ENCODE data around the gene NSD2.

Gene NSD2

DNA sequence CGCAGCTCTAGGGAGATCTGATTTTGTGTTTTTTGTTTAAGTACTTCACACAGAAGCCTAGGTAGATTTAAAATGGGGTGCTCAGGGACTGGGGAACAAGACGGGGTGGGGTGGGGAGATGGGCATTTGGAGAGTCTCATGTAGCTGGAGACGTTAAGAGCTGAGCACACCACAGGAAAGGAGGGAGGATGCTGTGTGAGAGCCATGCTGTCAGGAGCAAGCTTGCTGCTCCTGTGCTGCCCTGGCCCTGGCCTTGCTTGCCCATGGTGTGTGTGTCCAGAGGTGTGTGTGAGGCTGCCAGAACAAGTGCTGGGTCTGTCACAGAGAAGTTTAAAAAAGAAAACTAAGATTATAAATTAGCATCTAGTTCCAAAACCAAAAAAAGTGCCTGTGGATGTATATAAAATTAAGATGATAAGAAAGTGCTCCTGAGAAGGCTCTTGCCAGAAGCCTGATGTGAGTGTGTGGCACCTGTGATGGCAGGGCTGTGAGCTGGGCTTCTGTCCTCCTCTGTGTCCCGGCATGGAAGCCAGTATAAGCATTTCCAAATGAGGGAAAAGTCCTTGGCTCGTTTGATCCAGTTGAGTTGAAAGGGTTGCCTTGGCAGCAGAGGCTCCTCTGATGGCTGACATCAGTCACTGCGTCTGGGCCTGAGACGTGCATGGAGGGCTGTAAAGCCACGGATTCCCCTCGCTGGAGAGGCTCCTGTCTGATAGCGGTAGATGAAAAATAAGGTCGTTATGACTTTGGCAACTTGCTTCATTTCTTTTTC lies 74.1 kb downstream of the NSD2 start:
- Histone ChIP-seq H3K4me2 (ENCODE audit: low read length) (no peak overlapping the region), H3K4me1 (no peaks in the 10 kb centered on the region), H3K9ac (no peak overlapping the region), H3K27ac (no peak overlapping the region), H3K79me2 (no peaks in the 10 kb centered on the region), H2AFZ (no peak overlapping the region), H3K9me3 (ENCODE audit: control insufficient read depth, low read length) (no peaks in the 10 kb centered on the region), H3K4me3 (ENCODE audit: low read depth, low read length) (no peak overlapping the region), H3K36me3 (ENCODE audit: control insufficient read depth, insufficient read depth, low read length) (no peaks in the 10 kb centered on the region), H3K27me3 (ENCODE audit: control insufficient read depth, insufficient read depth, low read length) (no peaks in the 10 kb centered on the region)
- TF ChIP-seq, protein P1, sequence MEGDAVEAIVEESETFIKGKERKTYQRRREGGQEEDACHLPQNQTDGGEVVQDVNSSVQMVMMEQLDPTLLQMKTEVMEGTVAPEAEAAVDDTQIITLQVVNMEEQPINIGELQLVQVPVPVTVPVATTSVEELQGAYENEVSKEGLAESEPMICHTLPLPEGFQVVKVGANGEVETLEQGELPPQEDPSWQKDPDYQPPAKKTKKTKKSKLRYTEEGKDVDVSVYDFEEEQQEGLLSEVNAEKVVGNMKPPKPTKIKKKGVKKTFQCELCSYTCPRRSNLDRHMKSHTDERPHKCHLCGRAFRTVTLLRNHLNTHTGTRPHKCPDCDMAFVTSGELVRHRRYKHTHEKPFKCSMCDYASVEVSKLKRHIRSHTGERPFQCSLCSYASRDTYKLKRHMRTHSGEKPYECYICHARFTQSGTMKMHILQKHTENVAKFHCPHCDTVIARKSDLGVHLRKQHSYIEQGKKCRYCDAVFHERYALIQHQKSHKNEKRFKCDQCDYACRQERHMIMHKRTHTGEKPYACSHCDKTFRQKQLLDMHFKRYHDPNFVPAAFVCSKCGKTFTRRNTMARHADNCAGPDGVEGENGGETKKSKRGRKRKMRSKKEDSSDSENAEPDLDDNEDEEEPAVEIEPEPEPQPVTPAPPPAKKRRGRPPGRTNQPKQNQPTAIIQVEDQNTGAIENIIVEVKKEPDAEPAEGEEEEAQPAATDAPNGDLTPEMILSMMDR (IDR thresholded peaks at IDR 0.05) = no peak

DNA sequence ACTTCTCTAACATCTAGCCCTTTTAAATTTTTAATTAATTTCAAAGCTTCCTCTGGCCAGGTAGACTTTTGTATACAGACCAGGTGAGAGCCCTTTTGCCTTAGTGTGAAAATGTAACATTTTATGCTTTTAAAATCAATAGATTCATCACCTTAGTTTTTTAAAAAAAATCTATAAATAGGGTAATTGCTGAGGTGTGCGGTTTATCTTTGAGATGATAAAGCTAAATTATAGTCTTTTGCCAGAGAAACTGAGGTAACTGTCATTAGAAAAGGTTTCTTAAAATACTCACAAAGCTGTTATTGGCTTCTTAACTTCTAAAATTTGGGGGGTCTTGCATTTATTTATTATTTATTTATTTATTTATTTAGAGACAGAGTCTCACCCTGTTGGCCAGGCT lies 74.7 kb downstream of the NSD2 start:
- no peaks in the 10 kb centered on the region for H3K36me3 ChIP-seq (ENCODE audit: control insufficient read depth, insufficient read depth, low read length)
- H3K27me3 ChIP-seq (ENCODE audit: control insufficient read depth, insufficient read depth, low read length) = no peaks in the 10 kb centered on the region
- no peaks in the 10 kb centered on the region for H3K9me3 ChIP-seq (ENCODE audit: control insufficient read depth, low read length)
- H3K4me3 ChIP-seq (ENCODE audit: low read depth, low read length) = no peak overlapping the region
- H3K9ac ChIP-seq = no peak overlapping the region
- H3K4me2 ChIP-seq (ENCODE audit: low read length) = no peak overlapping the region
- H3K4me1 ChIP-seq = no peaks in the 10 kb centered on the region
- TF ChIP-seq, protein P1 (IDR thresholded peaks at IDR 0.05) = no peak
- no peak overlapping the region for H2AFZ ChIP-seq
- no peak overlapping the region for H3K27ac ChIP-seq
- H3K79me2 ChIP-seq = no peaks in the 10 kb centered on the region

DNA sequence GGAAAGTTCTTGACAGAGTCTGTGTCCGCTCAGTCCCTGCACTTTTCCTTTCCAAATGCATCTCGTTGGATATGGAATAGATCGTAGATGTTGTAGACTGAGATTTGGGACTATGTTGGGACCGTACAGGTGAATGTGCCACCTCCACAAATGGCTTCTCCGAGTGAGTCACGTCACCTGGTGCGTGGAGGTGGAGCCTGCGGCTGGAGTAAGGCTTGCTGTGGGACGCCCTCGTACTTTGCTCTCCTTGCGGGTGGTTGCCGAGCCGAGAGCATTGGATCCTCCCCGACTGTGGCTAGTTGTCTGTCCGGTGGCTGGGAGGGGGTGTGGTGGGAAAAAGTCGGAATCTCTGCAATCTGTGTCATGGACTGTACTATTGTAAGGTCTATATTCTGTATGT lies 77.0 kb downstream of the NSD2 start:
- Histone ChIP-seq H3K79me2 (no peaks in the 10 kb centered on the region), H3K4me3 (ENCODE audit: low read depth, low read length) (no peak overlapping the region), H3K9ac (no peak overlapping the region), H3K4me2 (ENCODE audit: low read length) (no peak overlapping the region), H3K4me1 (no peaks in the 10 kb centered on the region), H3K27ac (no peak overlapping the region), H3K27me3 (ENCODE audit: control insufficient read depth, insufficient read depth, low read length) (no peaks in the 10 kb centered on the region), H3K9me3 (ENCODE audit: control insufficient read depth, low read length) (no peaks in the 10 kb centered on the region), H2AFZ (no peak overlapping the region), H3K36me3 (ENCODE audit: control insufficient read depth, insufficient read depth, low read length) (no peaks in the 10 kb centered on the region)
- TF ChIP-seq, protein P1 (IDR thresholded peaks at IDR 0.05) = no peak

DNA sequence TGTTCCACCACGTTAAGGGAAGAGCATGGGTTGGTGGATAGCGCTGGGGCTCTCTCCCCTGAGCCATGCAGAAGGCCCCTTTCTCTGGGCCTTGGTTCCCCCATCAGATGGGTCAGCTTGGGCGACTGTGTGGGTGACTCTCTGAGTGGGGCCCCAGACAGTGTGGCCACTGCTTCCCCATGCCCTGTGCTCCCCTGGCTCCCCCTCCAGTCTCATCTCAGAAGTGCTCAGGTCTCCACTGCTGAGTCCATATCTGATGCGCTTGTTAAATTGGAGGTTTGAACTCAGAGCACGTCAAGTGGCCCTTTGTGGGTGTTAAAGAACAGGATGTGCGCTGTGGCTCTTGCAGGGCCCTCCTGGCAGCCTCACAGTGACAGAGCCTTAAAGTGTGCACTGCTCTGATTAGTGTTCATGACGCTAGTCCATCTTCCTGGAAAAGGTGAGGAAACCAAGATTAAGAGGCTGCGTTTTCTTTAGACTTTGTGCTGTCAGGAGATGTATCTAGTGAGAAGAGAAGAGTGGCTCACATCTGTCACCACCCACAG lies 77.8 kb downstream of the NSD2 start:
- Histone ChIP-seq H3K9ac (no peak overlapping the region), H3K9me3 (ENCODE audit: control insufficient read depth, low read length) (no peaks in the 10 kb centered on the region), H3K79me2 (no peaks in the 10 kb centered on the region), H3K4me2 (ENCODE audit: low read length) (no peak overlapping the region), H3K4me1 (no peaks in the 10 kb centered on the region), H3K4me3 (ENCODE audit: low read depth, low read length) (no peak overlapping the region), H3K36me3 (ENCODE audit: control insufficient read depth, insufficient read depth, low read length) (no peaks in the 10 kb centered on the region), H2AFZ (no peak overlapping the region), H3K27ac (no peak overlapping the region), H3K27me3 (ENCODE audit: control insufficient read depth, insufficient read depth, low read length) (no peaks in the 10 kb centered on the region)
- TF ChIP-seq, protein P1 (IDR thresholded peaks at IDR 0.05) = no peak

DNA sequence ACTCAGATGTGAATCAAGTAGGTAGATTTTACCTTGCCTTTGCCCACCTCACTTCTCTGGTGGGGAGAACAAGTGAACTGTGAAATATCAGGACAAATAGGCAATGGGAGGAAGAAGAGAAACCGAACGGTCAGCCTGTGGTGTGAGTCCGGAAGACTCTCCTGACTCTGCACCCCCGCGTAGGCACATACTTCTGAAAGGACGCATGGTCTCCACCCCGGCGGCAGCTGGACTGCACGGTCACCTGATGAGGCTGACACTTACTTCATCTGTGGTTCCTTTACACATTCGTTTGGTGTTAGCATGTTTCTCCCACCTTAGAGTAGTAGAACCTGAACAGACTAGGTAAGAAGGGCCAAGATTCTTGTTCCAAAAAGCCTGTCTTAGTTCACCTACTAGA lies 79.2 kb downstream of the NSD2 start:
- Histone ChIP-seq H3K9ac (no peak overlapping the region), H3K27me3 (ENCODE audit: control insufficient read depth, insufficient read depth, low read length) (no peaks in the 10 kb centered on the region), H3K36me3 (ENCODE audit: control insufficient read depth, insufficient read depth, low read length) (no peaks in the 10 kb centered on the region), H3K4me1 (no peaks in the 10 kb centered on the region), H2AFZ (no peak overlapping the region), H3K79me2 (no peaks in the 10 kb centered on the region), H3K4me3 (ENCODE audit: low read depth, low read length) (no peak overlapping the region), H3K27ac (no peak overlapping the region), H3K4me2 (ENCODE audit: low read length) (no peak overlapping the region), H3K9me3 (ENCODE audit: control insufficient read depth, low read length) (no peaks in the 10 kb centered on the region)
- TF ChIP-seq, protein P1 (IDR thresholded peaks at IDR 0.05) = no peak

Measured in parathyroid adenoma (tissue), 2 donors.